Mesenchymal stem cell (in vitro differentiated cells and primary cell): ENCODE data around the gene ANKRA2.
"Not testable (repeated sequence)": the region's sequence is repeated elsewhere in the genome, so short reads cannot be mapped to it uniquely, and the experiment has no call there.

Experiments used
- DNase-seq: peaks from one replicate; pipeline ENCODE4 v3.0.0-alpha.2; 2013
- H2AFZ ChIP-seq: one replicate; pipeline ENCODE4 v1.6.1; 2013; ENCODE audit warnings: low read depth, mild to moderate bottlenecking, control low read depth, inconsistent platforms, low read length, moderate library complexity
- H2AK5ac ChIP-seq: 2 replicates; pipeline ENCODE4 v1.6.1; 2013; ENCODE audit warnings: low read length, moderate library complexity, mild to moderate bottlenecking, inconsistent platforms; ENCODE audit not compliant: severe bottlenecking
- H2BK120ac ChIP-seq: one replicate; pipeline ENCODE4 v1.6.1; 2013; ENCODE audit warnings: low read depth, mild to moderate bottlenecking, inconsistent platforms, low read length, moderate library complexity
- H2BK12ac ChIP-seq, 2 experiments: one replicate each; pipeline ENCODE4 v1.6.1; 2013; ENCODE audit warnings: inconsistent platforms in 2 of 2, low read length in 2 of 2, mild to moderate bottlenecking in 2 of 2, moderate library complexity in 2 of 2, control low read depth in 1 of 2
- H2BK15ac ChIP-seq: one replicate; pipeline ENCODE4 v1.6.1; 2013; ENCODE audit warnings: mild to moderate bottlenecking, low read depth, inconsistent platforms; ENCODE audit not compliant: poor library complexity, severe bottlenecking
- H2BK5ac ChIP-seq: 2 replicates; pipeline ENCODE4 v1.6.1; 2013; ENCODE audit warnings: low read depth, mild to moderate bottlenecking, low read length, control low read depth, inconsistent platforms; ENCODE audit not compliant: poor library complexity, severe bottlenecking
- H3K14ac ChIP-seq, 2 experiments: one replicate each; pipeline ENCODE4 v1.6.1; 2013; ENCODE audit warnings: inconsistent platforms in 2 of 2, low read length in 2 of 2, control low read depth in 1 of 2, mild to moderate bottlenecking in 1 of 2, moderate library complexity in 1 of 2
- H3K18ac ChIP-seq, 2 experiments: one replicate each; pipeline ENCODE4 v1.6.1; 2013; ENCODE audit warnings: inconsistent platforms in 2 of 2, low read length in 2 of 2, control low read depth in 1 of 2, low read depth in 1 of 2, mild to moderate bottlenecking in 1 of 2
- H3K23ac ChIP-seq, 2 experiments: one replicate each; pipeline ENCODE4 v1.6.1; 2013; ENCODE audit warnings: inconsistent platforms in 2 of 2, low read length in 2 of 2, mild to moderate bottlenecking in 2 of 2, moderate library complexity in 2 of 2, control low read depth in 1 of 2
- H3K27ac ChIP-seq: 2 replicates; pipeline ENCODE4 v1.5.1; 2013; ENCODE audit warnings: mild to moderate bottlenecking, moderate library complexity, low read length, control low read depth, inconsistent platforms; ENCODE audit not compliant: poor library complexity, severe bottlenecking
- H3K27me3 ChIP-seq, 2 experiments: 2 replicates each; pipeline versions ENCODE4 v1.6.1 to v1.7.0; 2013; ENCODE audit warnings: low read length in 2 of 2, mild to moderate bottlenecking in 2 of 2, moderate library complexity in 2 of 2, control low read depth in 1 of 2, inconsistent platforms in 1 of 2; ENCODE audit not compliant: control insufficient read depth in 1 of 2, insufficient read depth in 1 of 2
- H3K36me3 ChIP-seq, 2 experiments: 2 replicates each; pipeline versions ENCODE4 v1.6.1 to v1.7.0; 2013; ENCODE audit warnings: low read length in 2 of 2, control low read depth in 1 of 2, inconsistent platforms in 1 of 2, low read depth in 1 of 2, mild to moderate bottlenecking in 1 of 2; ENCODE audit not compliant: insufficient read depth in 2 of 2, control insufficient read depth in 1 of 2
- H3K4ac ChIP-seq, 2 experiments: one replicate each; pipeline ENCODE4 v1.6.1; 2013; ENCODE audit warnings: inconsistent platforms in 2 of 2, low read length in 2 of 2, mild to moderate bottlenecking in 2 of 2, moderate library complexity in 2 of 2, control low read depth in 1 of 2, low read depth in 1 of 2
- H3K4me1 ChIP-seq: 2 replicates; pipeline ENCODE4 v1.6.1; 2013; ENCODE audit warnings: low read depth, low read length, control low read depth; ENCODE audit not compliant: control insufficient read depth, insufficient read depth
- H3K4me2 ChIP-seq: 2 replicates; pipeline ENCODE4 v1.6.1; 2013; ENCODE audit warnings: low read length, mild to moderate bottlenecking, inconsistent platforms; ENCODE audit not compliant: poor library complexity, severe bottlenecking
- H3K4me3 ChIP-seq, 2 experiments: 2 replicates each; pipeline versions ENCODE4 v1.5.1 to v1.7.0; 2013; ENCODE audit warnings: low read length in 2 of 2, mild to moderate bottlenecking in 2 of 2, control low read depth in 1 of 2, low read depth in 1 of 2; ENCODE audit not compliant: insufficient read depth in 1 of 2
- H3K79me1 ChIP-seq: replicated peaks from 2 replicates; pipeline ENCODE4 v1.6.1; 2013; ENCODE audit warnings: mild to moderate bottlenecking, control low read depth, low read length, inconsistent platforms; ENCODE audit not compliant: poor library complexity, severe bottlenecking
- H3K9ac ChIP-seq: 2 replicates; pipeline ENCODE4 v1.7.0; 2013; ENCODE audit warnings: mild to moderate bottlenecking, low read length, moderate library complexity
- H3K9me3 ChIP-seq: 2 replicates; pipeline ENCODE4 v1.7.0; 2013; ENCODE audit warnings: mild to moderate bottlenecking, low read length; ENCODE audit not compliant: control insufficient read depth
- H4K8ac ChIP-seq: one replicate; pipeline ENCODE4 v1.6.1; 2013; ENCODE audit warnings: inconsistent platforms, mild to moderate bottlenecking, low read length, moderate library complexity
- H4K91ac ChIP-seq: one replicate; pipeline ENCODE4 v1.6.1; 2013; ENCODE audit warnings: mild to moderate bottlenecking, low read length, inconsistent platforms
- WGBS: methylation state at CpG from one replicate; pipeline ENCODE4 v1.1.7; 2013; ENCODE audit warnings: mixed read lengths; 5-methylcytosine and 5-hydroxymethylcytosine counted together

Gene ANKRA2

GRCh38 chr5:73514418-73514817 lies 51.0 kb downstream of the ANKRA2 start:
- Histone ChIP-seq H2BK120ac (no peak overlapping the region), H2BK15ac (no peak overlapping the region)

GRCh38 chr5:73513996-73514395 lies 51.4 kb downstream of the ANKRA2 start:
- Histone ChIP-seq H4K91ac (no peak overlapping the region), H2BK5ac (no peak overlapping the region), H3K4me1 (no peaks in the 10 kb centered on the region), H3K27ac (no peak overlapping the region), H4K8ac (no peak overlapping the region), H3K4me3 (no peak overlapping the region), H2BK12ac (no peak overlapping the region), H2BK120ac (no peak overlapping the region), H2AK5ac (no peak overlapping the region), H2BK15ac (no peak overlapping the region), H3K23ac (no peak overlapping the region), H3K36me3 (no peaks in the 10 kb centered on the region), H2AFZ (no peak overlapping the region), H3K18ac (no peak overlapping the region), H3K4ac (no peak overlapping the region), H3K9me3 (no peaks in the 10 kb centered on the region), H3K79me1 (no peaks in the 10 kb centered on the region), H3K4me2 (no peak overlapping the region), H3K27me3 (no peaks in the 10 kb centered on the region), H3K9ac (no peak overlapping the region), H3K14ac (no peak overlapping the region)
- WGBS = 95% methylated on average over 2 of the region's 3 CpGs
- no peak for DNase-seq

More at GRCh38 chr5:73514418-73514817, 51.0 kb downstream of the ANKRA2 start:
- no peaks in the 10 kb centered on the region for H3K9me3 ChIP-seq
- H3K27me3 ChIP-seq = no peaks in the 10 kb centered on the region
- no peak overlapping the region for H2BK5ac ChIP-seq
- H2BK12ac ChIP-seq = no peak overlapping the region
- H4K8ac ChIP-seq = no peak overlapping the region
- no peaks in the 10 kb centered on the region for H3K79me1 ChIP-seq
- H3K4me3 ChIP-seq = no peak overlapping the region
- no peak overlapping the region for H3K23ac ChIP-seq
- H3K4ac ChIP-seq = no peak overlapping the region
- H4K91ac ChIP-seq = no peak overlapping the region
- WGBS = 95% methylated on average over 2 of the region's 2 CpGs
- H3K4me2 ChIP-seq = no peak overlapping the region
- no peak for DNase-seq
- no peaks in the 10 kb centered on the region for H3K36me3 ChIP-seq
- H2AK5ac ChIP-seq = no peak overlapping the region
- no peak overlapping the region for H3K9ac ChIP-seq
- H3K14ac ChIP-seq = no peak overlapping the region
- no peak overlapping the region for H3K18ac ChIP-seq
- H3K27ac ChIP-seq = no peak overlapping the region
- no peak overlapping the region for H2AFZ ChIP-seq
- no peaks in the 10 kb centered on the region for H3K4me1 ChIP-seq

GRCh38 chr5:73508521-73508920 lies 56.9 kb downstream of the ANKRA2 start:
- H3K4me1 ChIP-seq, H3K4me2 ChIP-seq, H2BK15ac ChIP-seq: not testable (repeated sequence)

GRCh38 chr5:73507062-73507461 lies 58.4 kb downstream of the ANKRA2 start:
- Histone ChIP-seq H3K9me3 (no peaks in the 10 kb centered on the region), H2BK5ac (no peak overlapping the region), H3K9ac (no peak overlapping the region), H3K27me3 (no peaks in the 10 kb centered on the region), H3K14ac (no peak overlapping the region), H3K4me2 (no peak overlapping the region), H3K4me3 (no peak overlapping the region), H3K27ac (no peak overlapping the region), H4K8ac (no peak overlapping the region), H3K79me1 (peaks cover 2% of the 10 kb centered on the region), H3K18ac (no peak overlapping the region), H3K4me1 (peaks cover 3% of the 10 kb centered on the region), H2BK120ac (no peak overlapping the region), H2AFZ (no peak overlapping the region), H4K91ac (no peak overlapping the region), H3K4ac (no peak overlapping the region), H2BK12ac (no peak overlapping the region), H2BK15ac (no peak overlapping the region), H3K36me3 (peaks cover 8 to 52% of the 10 kb centered on the region in 2 experiments), H3K23ac (no peak overlapping the region), H2AK5ac (no peak overlapping the region)
- WGBS = 100% methylated on average over 1 of the region's 2 CpGs
- no peak for DNase-seq

More at GRCh38 chr5:73508521-73508920, 56.9 kb downstream of the ANKRA2 start:
- 97% methylated on average over 26 of the region's 26 CpGs for WGBS
- not testable (repeated sequence) for H3K27me3 ChIP-seq, H3K79me1 ChIP-seq, H3K27ac ChIP-seq, H3K18ac ChIP-seq, H2AFZ ChIP-seq, H4K8ac ChIP-seq, H3K9me3 ChIP-seq, H3K23ac ChIP-seq, H2BK12ac ChIP-seq, H3K9ac ChIP-seq, H3K4me3 ChIP-seq, H2BK5ac ChIP-seq, DNase-seq, H3K4ac ChIP-seq, H2BK120ac ChIP-seq, H4K91ac ChIP-seq, H2AK5ac ChIP-seq, H3K14ac ChIP-seq
- peaks cover 8 to 38% of the 10 kb centered on the region in 2 experiments for H3K36me3 ChIP-seq
